Liver (tissue), 9 donors: ENCODE data around the gene GMDS. TPM values are rescaled to one million over a fixed set of nuclear protein-coding genes. Genes with fewer than 3 reads are reported as not detected.

Source experiments
- DNase-seq: peaks from one replicate; pipeline ENCODE4 v3.0.0-alpha.2; 2017; ENCODE audit warnings: low spot score
- H3K27ac ChIP-seq, 2 donors: one replicate each; pipeline ENCODE4 v1.7.0; 2013; ENCODE audit warnings: inconsistent platforms in 2 of 2, low read length in 2 of 2, control low read depth in 1 of 2, low read depth in 1 of 2, mild to moderate bottlenecking in 1 of 2
- H3K27me3 ChIP-seq, 4 donors: one replicate each; pipeline versions ENCODE4 v1.6.1 to v1.7.0; 2013; ENCODE audit warnings: low read length in 3 of 4, inconsistent platforms in 1 of 4, mild to moderate bottlenecking in 1 of 4, moderate library complexity in 1 of 4; ENCODE audit not compliant: control insufficient read depth in 4 of 4, insufficient read depth in 4 of 4
- H3K36me3 ChIP-seq, 4 donors: one replicate each; pipeline versions ENCODE4 v1.6.1 to v1.7.0; 2013; ENCODE audit warnings: low read length in 3 of 4, mild to moderate bottlenecking in 3 of 4, low read depth in 1 of 4, moderate library complexity in 1 of 4; ENCODE audit not compliant: control insufficient read depth in 4 of 4, insufficient read depth in 3 of 4
- H3K4me1 ChIP-seq, 4 donors: one replicate each; pipeline versions ENCODE4 v1.6.1 to v1.7.0; 2013; ENCODE audit warnings: low read length in 3 of 4, mild to moderate bottlenecking in 3 of 4, moderate library complexity in 1 of 4; ENCODE audit not compliant: control insufficient read depth in 4 of 4, insufficient read depth in 4 of 4
- H3K4me3 ChIP-seq, 3 donors: one replicate each; pipeline versions ENCODE4 v1.6.1 to v1.7.0; 2013; ENCODE audit warnings: low read length in 3 of 3, control low read depth in 1 of 3, low read depth in 1 of 3, mild to moderate bottlenecking in 1 of 3
- H3K9ac ChIP-seq, 2 donors: one replicate each; pipeline ENCODE4 v1.7.0; 2013; ENCODE audit warnings: low read length in 2 of 2, mild to moderate bottlenecking in 2 of 2, moderate library complexity in 2 of 2, control low read depth in 1 of 2, low read depth in 1 of 2
- H3K9me3 ChIP-seq, 4 donors: one replicate each; pipeline versions ENCODE4 v1.6.1 to v1.7.0; 2013; ENCODE audit warnings: low read length in 3 of 4; ENCODE audit not compliant: control insufficient read depth in 4 of 4
- EGR1 ChIP-seq, 2 donors: IDR thresholded peaks; 2 replicates each; pipeline ENCODE4 v1.6.1; 2016 to 2018; ENCODE audit warnings: antibody characterized with exemption in 2 of 2, low read depth in 2 of 2
- FOXA1 ChIP-seq: IDR thresholded peaks from 2 replicates; pipeline ENCODE4 v1.6.1; 2016; ENCODE audit warnings: antibody characterized with exemption
- FOXA2 ChIP-seq: IDR thresholded peaks from 2 replicates; pipeline ENCODE4 v1.6.1; 2016; ENCODE audit warnings: antibody characterized with exemption
- GABPA ChIP-seq, 2 donors: IDR thresholded peaks in 1 of 2; conservative IDR thresholded peaks in 1 of 2; 2 replicates each; pipeline ENCODE4 v1.6.1; 2016; ENCODE audit warnings: antibody characterized with exemption in 2 of 2, mild to moderate bottlenecking in 1 of 2, moderate library complexity in 1 of 2
- HNF4A ChIP-seq, 2 donors: conservative IDR thresholded peaks; 2 replicates each; pipeline ENCODE4 v1.6.1; 2016; ENCODE audit warnings: antibody characterized with exemption in 2 of 2, mild to moderate bottlenecking in 2 of 2
- HNF4G ChIP-seq: IDR thresholded peaks from 2 replicates; pipeline ENCODE4 v1.6.1; 2016; ENCODE audit warnings: antibody characterized with exemption
- NR2F2 ChIP-seq: IDR thresholded peaks from 2 replicates; pipeline ENCODE4 v1.6.1; 2016; ENCODE audit warnings: antibody characterized with exemption
- RAD21 ChIP-seq, 2 donors: IDR thresholded peaks; 2 replicates each; pipeline ENCODE4 v1.6.1; 2016; ENCODE audit warnings: antibody characterized with exemption in 2 of 2, mild to moderate bottlenecking in 2 of 2
- WGBS: extraction: QIAGEN DNeasy Blood & Tissue Kit; methylation state at CpG from one replicate; pipeline ENCODE4 v1.1.7; 2013; 5-methylcytosine and 5-hydroxymethylcytosine counted together
- polyA plus RNA-seq, 2 donors: library from polyadenylated mRNA; stranded (reverse) in 1 of 2; unstranded in 1 of 2; fragments of 200-250 nt in 1 of 2; fragments of >200 nt in 1 of 2; fragmentation: Nextera tagmentation in 1 of 2; extraction: Ambion mirVana in 1 of 2; gene quantifications; one replicate each; pipeline versions ENCODE4 v1.2.1 to v1.2.3, GENCODE V29; 2013 to 2015
- total RNA-seq, 2 donors: library from RNA; depleted of rRNA; stranded (reverse); fragments of >200 nt; gene quantifications; one replicate each; pipeline ENCODE4 v1.2.3, GENCODE V29; 2014
- TF ChIP-seq, protein P1 (sequence below): IDR thresholded peaks from 2 replicates; pipeline ENCODE4 v1.6.1; 2016; ENCODE audit warnings: antibody characterized with exemption
- TF ChIP-seq, protein P2 (sequence below): IDR thresholded peaks from 2 replicates; pipeline ENCODE4 v1.6.1; 2016; ENCODE audit warnings: antibody characterized with exemption
- TF ChIP-seq, protein P3 (sequence below): fragments of 150-350 bp; IDR thresholded peaks from 2 replicates; pipeline ENCODE4 v1.5.1; 2017; ENCODE audit warnings: improper control_type of control experiment, low read depth, low read length; ENCODE audit not compliant: missing input control
- TF ChIP-seq, protein P4 (sequence below): IDR thresholded peaks from 2 replicates; pipeline ENCODE4 v1.6.1; 2016; ENCODE audit warnings: antibody characterized with exemption
- donor health status: healthy.
- donor health status: healthy.
- donor health status: healthy.
- donor health status: healthy.
- donor health status: healthy.

Gene GMDS
- total and polyA plus RNA-seq, 4 donors, result 3.5 to 15.6 (median 13.0) TPM

DNA sequence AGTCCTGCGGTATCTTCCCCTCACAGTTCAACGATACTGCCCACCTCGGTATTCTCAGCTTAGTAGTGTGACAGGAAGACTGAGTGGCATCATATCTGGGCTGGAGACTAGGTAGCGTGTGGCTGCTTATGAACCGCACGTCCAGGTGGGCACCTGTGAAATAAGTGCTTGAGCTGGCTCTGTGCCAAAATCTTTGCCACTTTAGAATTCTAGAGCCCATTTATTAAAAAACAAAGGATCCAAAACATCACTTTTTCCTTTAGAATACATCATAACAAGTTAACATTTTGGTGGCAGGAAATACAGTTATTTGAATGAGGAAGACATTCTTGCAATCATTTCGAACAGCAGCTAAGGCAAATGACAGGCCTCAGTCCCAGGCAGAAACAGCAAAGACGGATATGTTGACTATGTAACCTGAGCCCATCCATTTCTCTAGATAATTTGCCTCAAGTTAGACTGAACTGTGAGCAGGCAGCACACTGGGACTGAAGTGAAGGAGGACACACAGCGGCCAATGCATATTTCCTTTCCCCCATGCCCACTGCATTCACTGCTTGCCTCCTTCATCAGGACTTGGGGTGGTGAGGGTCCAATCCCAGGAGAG is 136.6 kb downstream of the GMDS start:
- H3K4me3 ChIP-seq, result no peak overlapping the region
- no peaks in the 10 kb centered on the region for H3K9me3 ChIP-seq
- DNase-seq, result no peak
- no peak overlapping the region for H3K27ac ChIP-seq
- WGBS, result 95% methylated on average over 9 of the region's 9 CpGs
- H3K9ac ChIP-seq, result no peak overlapping the region
- H3K27me3 ChIP-seq, result no peaks in the 10 kb centered on the region
- TF ChIP-seq, protein P1, sequence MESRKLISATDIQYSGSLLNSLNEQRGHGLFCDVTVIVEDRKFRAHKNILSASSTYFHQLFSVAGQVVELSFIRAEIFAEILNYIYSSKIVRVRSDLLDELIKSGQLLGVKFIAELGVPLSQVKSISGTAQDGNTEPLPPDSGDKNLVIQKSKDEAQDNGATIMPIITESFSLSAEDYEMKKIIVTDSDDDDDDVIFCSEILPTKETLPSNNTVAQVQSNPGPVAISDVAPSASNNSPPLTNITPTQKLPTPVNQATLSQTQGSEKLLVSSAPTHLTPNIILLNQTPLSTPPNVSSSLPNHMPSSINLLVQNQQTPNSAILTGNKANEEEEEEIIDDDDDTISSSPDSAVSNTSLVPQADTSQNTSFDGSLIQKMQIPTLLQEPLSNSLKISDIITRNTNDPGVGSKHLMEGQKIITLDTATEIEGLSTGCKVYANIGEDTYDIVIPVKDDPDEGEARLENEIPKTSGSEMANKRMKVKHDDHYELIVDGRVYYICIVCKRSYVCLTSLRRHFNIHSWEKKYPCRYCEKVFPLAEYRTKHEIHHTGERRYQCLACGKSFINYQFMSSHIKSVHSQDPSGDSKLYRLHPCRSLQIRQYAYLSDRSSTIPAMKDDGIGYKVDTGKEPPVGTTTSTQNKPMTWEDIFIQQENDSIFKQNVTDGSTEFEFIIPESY, result no peak
- TF ChIP-seq, protein P2, sequence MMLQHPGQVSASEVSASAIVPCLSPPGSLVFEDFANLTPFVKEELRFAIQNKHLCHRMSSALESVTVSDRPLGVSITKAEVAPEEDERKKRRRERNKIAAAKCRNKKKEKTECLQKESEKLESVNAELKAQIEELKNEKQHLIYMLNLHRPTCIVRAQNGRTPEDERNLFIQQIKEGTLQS, result no peak
- TF ChIP-seq NR2F2, result no peak
- TF ChIP-seq, protein P3, sequence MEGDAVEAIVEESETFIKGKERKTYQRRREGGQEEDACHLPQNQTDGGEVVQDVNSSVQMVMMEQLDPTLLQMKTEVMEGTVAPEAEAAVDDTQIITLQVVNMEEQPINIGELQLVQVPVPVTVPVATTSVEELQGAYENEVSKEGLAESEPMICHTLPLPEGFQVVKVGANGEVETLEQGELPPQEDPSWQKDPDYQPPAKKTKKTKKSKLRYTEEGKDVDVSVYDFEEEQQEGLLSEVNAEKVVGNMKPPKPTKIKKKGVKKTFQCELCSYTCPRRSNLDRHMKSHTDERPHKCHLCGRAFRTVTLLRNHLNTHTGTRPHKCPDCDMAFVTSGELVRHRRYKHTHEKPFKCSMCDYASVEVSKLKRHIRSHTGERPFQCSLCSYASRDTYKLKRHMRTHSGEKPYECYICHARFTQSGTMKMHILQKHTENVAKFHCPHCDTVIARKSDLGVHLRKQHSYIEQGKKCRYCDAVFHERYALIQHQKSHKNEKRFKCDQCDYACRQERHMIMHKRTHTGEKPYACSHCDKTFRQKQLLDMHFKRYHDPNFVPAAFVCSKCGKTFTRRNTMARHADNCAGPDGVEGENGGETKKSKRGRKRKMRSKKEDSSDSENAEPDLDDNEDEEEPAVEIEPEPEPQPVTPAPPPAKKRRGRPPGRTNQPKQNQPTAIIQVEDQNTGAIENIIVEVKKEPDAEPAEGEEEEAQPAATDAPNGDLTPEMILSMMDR, result no peak
- TF ChIP-seq RAD21 (IDR thresholded peaks at IDR 0.05), result no peak
- no peak for TF ChIP-seq EGR1 (IDR thresholded peaks at IDR 0.05; ENCODE audit: low read depth in 2 of 2)
- TF ChIP-seq FOXA2, result no peak
- TF ChIP-seq HNF4A (conservative IDR thresholded peaks at IDR 0.05), result no peak
- no peak for TF ChIP-seq GABPA (IDR thresholded peaks at IDR 0.05 in 1 of 2, conservative IDR thresholded peaks at IDR 0.05 in 1 of 2)
- TF ChIP-seq HNF4G, result no peak
- TF ChIP-seq FOXA1, result no peak
- H3K4me1 ChIP-seq, result peaks cover 0 to 6% (median 3%) of the 10 kb centered on the region in 4 donors
- peaks cover 0 to 2% (median 0%) of the 10 kb centered on the region in 4 donors for H3K36me3 ChIP-seq

DNA sequence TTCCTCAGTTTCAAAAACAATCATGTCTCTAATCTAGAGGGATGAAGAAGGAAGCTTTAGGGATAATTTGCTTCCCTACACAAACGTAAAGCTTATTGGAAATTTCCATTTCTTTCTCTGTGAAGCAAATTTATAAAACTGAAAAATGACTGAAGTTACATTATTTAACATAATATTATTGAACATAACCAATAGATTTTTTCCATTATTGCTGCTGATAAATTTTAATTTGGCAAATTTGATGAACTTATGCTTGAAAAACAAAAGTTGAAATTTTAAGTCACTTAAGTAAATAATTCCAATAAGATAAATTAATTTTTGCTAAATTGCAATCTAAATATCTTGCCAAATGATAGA is 140.9 kb downstream of the GMDS start:
- TF ChIP-seq, protein P2, result no peak
- TF ChIP-seq FOXA1 (peak; percentile 4), EGR1 (IDR thresholded peaks at IDR 0.05; ENCODE audit: low read depth in 2 of 2) (no peak), RAD21 (IDR thresholded peaks at IDR 0.05) (no peak)
- TF ChIP-seq, protein P4, sequence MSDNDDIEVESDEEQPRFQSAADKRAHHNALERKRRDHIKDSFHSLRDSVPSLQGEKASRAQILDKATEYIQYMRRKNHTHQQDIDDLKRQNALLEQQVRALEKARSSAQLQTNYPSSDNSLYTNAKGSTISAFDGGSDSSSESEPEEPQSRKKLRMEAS, result no peak
- TF ChIP-seq, protein P3, result no peak
- Histone ChIP-seq H3K36me3 (peaks cover 0 to 1% (median 0%) of the 10 kb centered on the region in 4 donors), H3K9ac (no peak overlapping the region), H3K27ac (no peak overlapping the region), H3K4me1 (peaks cover 0 to 18% (median 14%) of the 10 kb centered on the region in 4 donors), H3K9me3 (no peaks in the 10 kb centered on the region), H3K27me3 (no peaks in the 10 kb centered on the region), H3K4me3 (no peak overlapping the region)
- 6% methylated on average over 1 of the region's 1 CpG for WGBS
- DNase-seq, result no peak
